ENCODE measurements around the gene RBMS3. TPM values are rescaled to one million over a fixed set of nuclear protein-coding genes. Genes with fewer than 3 reads are reported as not detected.

Gene RBMS3
- total and polyA plus RNA-seq, 2 of the 13 experiments (the other 11 are each of a cell fraction or from before 2014, with no cell fraction given): not detected

GRCh38 chr3:30042916-30043555, 762.2 kb downstream of the RBMS3 start:
- H3K36me3 ChIP-seq (replicated peaks in 1 of 2; ENCODE audit: control insufficient read depth in 1 of 2, insufficient read depth in 2 of 2, low read length in 2 of 2): no peaks in the 10 kb centered on the region
- ATAC-seq: no peak
- 81% methylated on average over 3 of the region's 3 CpGs for WGBS (ENCODE audit: low lambda C conversion rate)
- POLR2A ChIA-PET: no interaction called here
- TF ChIP-seq TFAP4 (IDR thresholded peaks at IDR 0.05; ENCODE audit: borderline replicate concordance, low read depth) (no peak), SIN3A (IDR thresholded peaks at IDR 0.05; ENCODE audit: borderline replicate concordance, low read depth, low read length) (no peak), ZNF230 (CRISPR knock-in tag; IDR thresholded peaks at IDR 0.05) (no peak), RFXANK (CRISPR knock-in tag; IDR thresholded peaks at IDR 0.05) (no peak), MTF2 (CRISPR knock-in tag; IDR thresholded peaks at IDR 0.05; ENCODE audit: borderline replicate concordance) (no peak), ZNF619 (CRISPR knock-in tag; IDR thresholded peaks at IDR 0.05) (no peak), ZFY (CRISPR knock-in tag; IDR thresholded peaks at IDR 0.05) (no peak), ZFP36L1 (CRISPR knock-in tag; IDR thresholded peaks at IDR 0.05) (no peak), ZNF562 (CRISPR knock-in tag; IDR thresholded peaks at IDR 0.05; ENCODE audit: borderline replicate concordance) (no peak), SRSF9 (IDR thresholded peaks at IDR 0.05; ENCODE audit: borderline replicate concordance, insufficient read depth, low read depth, low read length, poor library complexity, severe bottlenecking) (no peak), ZNF780A (CRISPR knock-in tag; IDR thresholded peaks at IDR 0.05) (no peak), ZKSCAN1 (IDR thresholded peaks at IDR 0.05; ENCODE audit: low read length) (no peak), KAT7 (CRISPR knock-in tag; IDR thresholded peaks at IDR 0.05; ENCODE audit: borderline replicate concordance) (no peak), ZNF468 (CRISPR knock-in tag; IDR thresholded peaks at IDR 0.05) (no peak), PPARG (CRISPR knock-in tag; conservative IDR thresholded peaks at IDR 0.05) (no peak), CENPT (CRISPR knock-in tag; IDR thresholded peaks at IDR 0.05; ENCODE audit: low read depth) (no peak), NFRKB (IDR thresholded peaks at IDR 0.05) (no peak)
- TF ChIP-seq, protein P1, sequence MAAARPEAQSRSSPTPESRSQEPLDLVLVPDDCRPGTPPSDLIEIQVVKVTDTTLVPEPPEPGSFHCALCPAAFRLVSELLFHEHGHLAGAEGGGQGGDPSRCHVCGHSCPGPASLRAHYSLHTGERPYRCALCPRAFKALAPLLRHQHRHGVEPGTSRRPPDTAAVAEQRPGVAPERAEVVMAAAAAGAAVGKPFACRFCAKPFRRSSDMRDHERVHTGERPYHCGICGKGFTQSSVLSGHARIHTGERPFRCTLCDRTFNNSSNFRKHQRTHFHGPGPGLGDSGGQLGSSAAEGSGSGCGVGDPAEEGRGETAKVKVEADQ (CRISPR knock-in tag; IDR thresholded peaks at IDR 0.05; ENCODE audit: borderline replicate concordance): no peak
- TF ChIP-seq, protein P2, sequence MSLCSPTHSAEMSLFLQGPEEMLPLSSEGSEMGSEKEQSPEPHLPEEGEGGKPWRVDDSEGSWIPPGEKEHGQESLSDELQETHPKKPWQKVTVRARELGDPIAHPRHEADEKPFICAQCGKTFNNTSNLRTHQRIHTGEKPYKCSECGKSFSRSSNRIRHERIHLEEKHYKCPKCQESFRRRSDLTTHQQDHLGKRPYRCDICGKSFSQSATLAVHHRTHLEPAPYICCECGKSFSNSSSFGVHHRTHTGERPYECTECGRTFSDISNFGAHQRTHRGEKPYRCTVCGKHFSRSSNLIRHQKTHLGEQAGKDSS (CRISPR knock-in tag; IDR thresholded peaks at IDR 0.05; ENCODE audit: borderline replicate concordance, low read depth): no peak
- no peak overlapping the region for H2AFZ ChIP-seq (ENCODE audit: low read length)
- H3K4me2 ChIP-seq (ENCODE audit: low read depth, low read length): no peak overlapping the region
- DNase-seq (ENCODE audit: low spot score): no peak
- CTCF ChIA-PET (ENCODE audit: low intra/inter-chr PET ratio, low total read pairs): interaction anchor here (1.5 to 2.1 kb wide), 3 partner anchors 156 to 705 kb away, joined by 4 to 15 read pairs (median 8); no protein-coding TSS in a partner anchor
- intact Hi-C loops (cut with micrococcal nuclease; ENCODE audit: unreplicated experiment): loop anchor here (1.0 to 5.0 kb wide), 4 partner anchors 156 to 650 kb away; partner anchors contain the start of gene TGFBR2
- H3K79me2 ChIP-seq (ENCODE audit: insufficient read depth, low read length): no peaks in the 10 kb centered on the region
- no peak overlapping the region for H3K27ac ChIP-seq (ENCODE audit: extremely low read length, insufficient read depth, low read length)
- no TSS peak for BruUV-seq (replicated peaks)
- H4K20me1 ChIP-seq (ENCODE audit: insufficient read depth, low read length): no peaks in the 10 kb centered on the region
- H3K4me1 ChIP-seq (ENCODE audit: insufficient read depth, low read length): no peaks in the 10 kb centered on the region; the same call in 1 of the 2 replicates
- H3K27me3 ChIP-seq (ENCODE audit: control insufficient read depth in 1 of 2, insufficient read depth in 2 of 2, low read length in 2 of 2): no peaks in the 10 kb centered on the region
- no peak overlapping the region for H3K9ac ChIP-seq (ENCODE audit: insufficient read depth, low read depth, low read length)
- H3K9me3 ChIP-seq (ENCODE audit: low read length): no peaks in the 10 kb centered on the region
- no peak overlapping the region for H3K4me3 ChIP-seq (replicated peaks in 1 of 3; ENCODE audit: insufficient read depth in 1 of 3, low read depth in 2 of 3, low read length in 3 of 3)
- no peak for FAIRE-seq
- in situ Hi-C loops (cut with HindIII; ENCODE audit: extremely low pct_ligation_motif_present, low pct_unique_long_range_greater_than_20kb): loop anchor here (10.0 kb wide), 1 partner anchor 152 kb away; no protein-coding TSS in a partner anchor
